Astrocyte (in vitro differentiated cells and primary cell): ENCODE measurements around the gene CALU. TPM values are rescaled to one million over a fixed set of nuclear protein-coding genes. Genes with fewer than 3 reads are reported as not detected.

Source experiments
- DNase-seq: peaks from one replicate; pipeline ENCODE4 v3.0.0-alpha.2; 2010; ENCODE audit warnings: low read depth
- FAIRE-seq: peaks from 2 replicates; lab custom pipeline; 2011; peaks lifted over from hg19 to GRCh38; lab: Jason Lieb, UNC
- H2AFZ ChIP-seq: 2 replicates; pipeline ENCODE4 v1.6.0; 2012; ENCODE audit warnings: low read depth, low read length, inconsistent platforms
- H3K27ac ChIP-seq: 2 replicates; pipeline ENCODE4 v1.5.1; 2011; ENCODE audit warnings: low read depth, low read length, inconsistent platforms
- H3K27me3 ChIP-seq: 2 replicates; pipeline ENCODE4 v1.6.0; 2011; ENCODE audit warnings: low read length, inconsistent platforms; ENCODE audit not compliant: insufficient read depth
- H3K36me3 ChIP-seq: 2 replicates; pipeline ENCODE4 v1.5.1; 2011; ENCODE audit warnings: low read length, inconsistent platforms; ENCODE audit not compliant: insufficient read depth
- H3K4me1 ChIP-seq: 2 replicates; pipeline ENCODE4 v1.5.1; 2011; ENCODE audit warnings: low read length, inconsistent platforms; ENCODE audit not compliant: insufficient read depth
- H3K4me2 ChIP-seq: 2 replicates; pipeline ENCODE4 v1.6.0; 2012; ENCODE audit warnings: low read length, inconsistent platforms
- H3K4me3 ChIP-seq: 2 replicates; pipeline ENCODE4 v1.5.1; 2011; ENCODE audit warnings: low read depth, mild to moderate bottlenecking, low read length, inconsistent platforms; ENCODE audit not compliant: insufficient read depth
- H3K79me2 ChIP-seq: 2 replicates; pipeline ENCODE4 v1.6.0; 2012; ENCODE audit warnings: mild to moderate bottlenecking, low read length, inconsistent platforms; ENCODE audit not compliant: insufficient read depth
- H3K9ac ChIP-seq: 2 replicates; pipeline ENCODE4 v1.6.0; 2012; ENCODE audit warnings: mild to moderate bottlenecking, low read length, inconsistent platforms
- H3K9me3 ChIP-seq: 2 replicates; pipeline ENCODE4 v1.5.1; 2012; ENCODE audit warnings: low read depth, mild to moderate bottlenecking, low read length, inconsistent platforms; ENCODE audit not compliant: insufficient read depth
- H4K20me1 ChIP-seq: 2 replicates; pipeline ENCODE4 v1.6.0; 2012; ENCODE audit warnings: low read length, inconsistent platforms; ENCODE audit not compliant: insufficient read depth
- H3K27ac Mint-ChIP-seq: one replicate; pipeline ENCODE4 v1.8.0; 2021; ENCODE audit warnings: mild to moderate bottlenecking, mixed read lengths; ENCODE audit not compliant: unreplicated experiment
- H3K27me3 Mint-ChIP-seq: one replicate; pipeline ENCODE4 v1.8.0; 2021; ENCODE audit warnings: low read depth, mixed read lengths; ENCODE audit not compliant: unreplicated experiment
- H3K36me3 Mint-ChIP-seq: one replicate; pipeline ENCODE4 v1.8.0; 2021; ENCODE audit warnings: low read depth, mixed read lengths; ENCODE audit not compliant: unreplicated experiment
- H3K4me1 Mint-ChIP-seq: one replicate; pipeline ENCODE4 v1.8.0; 2021; ENCODE audit warnings: low read depth, mixed read lengths; ENCODE audit not compliant: unreplicated experiment
- H3K4me3 Mint-ChIP-seq: one replicate; pipeline ENCODE4 v1.8.0; 2021; ENCODE audit warnings: mild to moderate bottlenecking, moderate library complexity, mixed read lengths; ENCODE audit not compliant: unreplicated experiment
- H3K9me3 Mint-ChIP-seq: one replicate; pipeline ENCODE4 v1.8.0; 2021; ENCODE audit warnings: mild to moderate bottlenecking, mixed read lengths; ENCODE audit not compliant: unreplicated experiment
- EZH2 ChIP-seq: IDR thresholded peaks from 2 replicates; pipeline ENCODE4 v1.6.1; 2012; ENCODE audit warnings: mild to moderate bottlenecking, low read length, inconsistent platforms; ENCODE audit not compliant: insufficient read depth
- total RNA-seq: library from RNA; stranded (reverse); gene quantifications from 2 replicates; pipeline ENCODE4 v1.2.1, GENCODE V29; 2021
- TF ChIP-seq, protein P1 (sequence below): IDR thresholded peaks from 2 replicates; pipeline ENCODE4 v1.5.1; 2011; ENCODE audit warnings: low read depth, mild to moderate bottlenecking, inconsistent platforms, low read length, moderate library complexity; ENCODE audit not compliant: insufficient read depth

The CALU gene
- total RNA-seq, 1 donor from 2014 or later, result 670 TPM

DNA sequence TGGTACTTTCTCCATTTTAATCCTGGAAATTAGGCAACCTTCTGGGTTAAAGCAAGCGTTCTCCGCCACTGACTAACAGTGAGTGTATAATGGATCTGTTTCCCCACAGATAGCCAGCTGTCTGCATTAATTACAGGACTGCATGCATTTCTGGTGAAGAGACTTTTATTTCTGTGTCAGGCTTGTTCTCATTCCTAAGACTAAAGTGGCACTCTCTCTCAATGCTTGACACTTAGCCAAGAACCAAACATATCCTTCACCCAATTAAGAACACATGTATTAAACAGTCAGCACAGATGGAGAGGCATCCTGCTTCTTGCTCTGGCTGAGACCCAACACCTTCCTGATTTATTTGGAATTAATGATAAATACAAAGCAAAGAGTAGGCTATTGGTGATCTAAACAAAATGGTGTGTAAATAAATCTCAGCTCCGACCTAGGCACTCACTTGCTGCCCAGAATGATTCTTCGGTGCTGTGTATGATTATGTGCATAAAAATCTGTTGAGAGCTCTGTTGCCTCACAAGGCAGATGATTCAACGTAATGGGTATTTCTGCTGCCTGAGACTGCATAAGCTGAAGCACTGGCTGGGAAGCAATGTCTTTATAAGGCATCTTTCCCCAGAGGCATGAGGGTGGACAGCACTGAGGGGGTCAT, 16.8 kb downstream of the CALU start:
- peak; percentile 91 for DNase-seq
- H2AFZ ChIP-seq, result no peak overlapping the region
- peaks cover 94% of the 10 kb centered on the region for H3K79me2 ChIP-seq
- TF ChIP-seq, protein P1, sequence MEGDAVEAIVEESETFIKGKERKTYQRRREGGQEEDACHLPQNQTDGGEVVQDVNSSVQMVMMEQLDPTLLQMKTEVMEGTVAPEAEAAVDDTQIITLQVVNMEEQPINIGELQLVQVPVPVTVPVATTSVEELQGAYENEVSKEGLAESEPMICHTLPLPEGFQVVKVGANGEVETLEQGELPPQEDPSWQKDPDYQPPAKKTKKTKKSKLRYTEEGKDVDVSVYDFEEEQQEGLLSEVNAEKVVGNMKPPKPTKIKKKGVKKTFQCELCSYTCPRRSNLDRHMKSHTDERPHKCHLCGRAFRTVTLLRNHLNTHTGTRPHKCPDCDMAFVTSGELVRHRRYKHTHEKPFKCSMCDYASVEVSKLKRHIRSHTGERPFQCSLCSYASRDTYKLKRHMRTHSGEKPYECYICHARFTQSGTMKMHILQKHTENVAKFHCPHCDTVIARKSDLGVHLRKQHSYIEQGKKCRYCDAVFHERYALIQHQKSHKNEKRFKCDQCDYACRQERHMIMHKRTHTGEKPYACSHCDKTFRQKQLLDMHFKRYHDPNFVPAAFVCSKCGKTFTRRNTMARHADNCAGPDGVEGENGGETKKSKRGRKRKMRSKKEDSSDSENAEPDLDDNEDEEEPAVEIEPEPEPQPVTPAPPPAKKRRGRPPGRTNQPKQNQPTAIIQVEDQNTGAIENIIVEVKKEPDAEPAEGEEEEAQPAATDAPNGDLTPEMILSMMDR, result no peak
- no peak for TF ChIP-seq EZH2
- no peak overlapping the region for H3K4me3 Mint-ChIP-seq
- peaks cover 71% of the 10 kb centered on the region for H3K36me3 ChIP-seq
- H3K9me3 ChIP-seq, result no peaks in the 10 kb centered on the region
- H3K4me1 ChIP-seq, result peaks cover 24% of the 10 kb centered on the region
- H3K27me3 Mint-ChIP-seq, result no peaks in the 10 kb centered on the region
- peak overlapping the region; percentile 93 for H3K27ac Mint-ChIP-seq
- peaks cover 24% of the 10 kb centered on the region for H3K4me1 Mint-ChIP-seq
- H3K9me3 Mint-ChIP-seq, result no peaks in the 10 kb centered on the region
- no peaks in the 10 kb centered on the region for H3K27me3 ChIP-seq
- peaks cover 23% of the 10 kb centered on the region for H3K36me3 Mint-ChIP-seq
- H4K20me1 ChIP-seq, result peaks cover 92% of the 10 kb centered on the region
- peak overlapping the region; percentile 62 for H3K9ac ChIP-seq
- H3K4me3 ChIP-seq, result no peak overlapping the region
- peak overlapping the region; percentile 49 for H3K4me2 ChIP-seq
- FAIRE-seq, result peak; percentile 73
- peak overlapping the region; percentile 85 for H3K27ac ChIP-seq

DNA sequence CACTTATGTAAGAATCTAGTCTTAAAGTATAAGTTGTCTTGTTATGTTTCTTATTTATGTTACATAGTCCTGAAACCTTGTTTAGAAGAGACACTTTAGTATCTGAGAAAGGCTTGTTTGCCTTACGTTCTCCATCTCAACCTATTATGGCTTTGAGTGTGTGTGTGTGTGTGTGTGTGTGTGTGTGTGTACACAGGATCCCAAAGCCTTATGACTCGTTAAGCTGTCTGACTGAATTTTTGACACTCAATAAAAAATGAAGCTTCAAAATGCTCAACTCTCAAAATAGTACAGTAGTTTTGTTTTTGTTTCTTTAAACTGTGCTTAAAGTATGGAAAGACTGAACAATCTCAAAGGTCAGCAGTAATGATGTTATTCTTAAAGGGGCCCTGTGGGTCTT, 18.0 kb downstream of the CALU start:
- TF ChIP-seq, protein P1, result no peak
- no peak for TF ChIP-seq EZH2
- peaks cover 93% of the 10 kb centered on the region for H3K79me2 ChIP-seq
- no peaks in the 10 kb centered on the region for H3K9me3 Mint-ChIP-seq
- H3K9ac ChIP-seq, result no peak overlapping the region
- peaks cover 23% of the 10 kb centered on the region for H3K36me3 Mint-ChIP-seq
- H2AFZ ChIP-seq, result no peak overlapping the region
- H3K4me1 ChIP-seq, result peaks cover 24% of the 10 kb centered on the region
- H3K36me3 ChIP-seq, result peaks cover 74% of the 10 kb centered on the region
- H3K9me3 ChIP-seq, result no peaks in the 10 kb centered on the region
- H3K27ac Mint-ChIP-seq, result peak overlapping the region; percentile 41
- no peak overlapping the region for H3K4me3 ChIP-seq
- H3K27me3 ChIP-seq, result no peaks in the 10 kb centered on the region
- no peaks in the 10 kb centered on the region for H3K27me3 Mint-ChIP-seq
- H3K4me1 Mint-ChIP-seq, result peaks cover 24% of the 10 kb centered on the region
- no peak for FAIRE-seq
- H3K4me2 ChIP-seq, result no peak overlapping the region
- no peak for DNase-seq
- H4K20me1 ChIP-seq, result peaks cover 93% of the 10 kb centered on the region
- peak overlapping the region; percentile 2 for H3K4me3 Mint-ChIP-seq
- peak overlapping the region; percentile 85 for H3K27ac ChIP-seq

DNA sequence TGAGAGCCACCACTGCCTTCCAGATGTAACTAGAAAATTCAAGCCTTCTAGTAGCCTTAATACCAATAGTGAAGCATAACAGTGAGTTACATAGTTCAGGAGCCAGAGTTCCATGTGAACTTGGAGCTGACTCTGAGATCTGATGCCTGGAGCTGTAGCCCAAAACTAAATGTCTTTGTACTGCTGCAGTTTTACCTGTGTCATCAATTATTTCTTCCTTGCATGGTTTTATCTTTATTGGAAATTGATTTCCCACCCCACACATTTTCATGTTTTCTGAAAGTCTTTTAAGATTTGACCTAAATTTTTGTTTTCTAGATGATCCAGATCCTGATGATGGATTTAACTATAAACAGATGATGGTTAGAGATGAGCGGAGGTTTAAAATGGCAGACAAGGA, 19.4 kb downstream of the CALU start:
- Histone ChIP-seq H2AFZ (no peak overlapping the region), H3K9ac (no peak overlapping the region), H3K4me2 (no peak overlapping the region), H3K27me3 (no peaks in the 10 kb centered on the region), H3K4me3 (no peak overlapping the region), H4K20me1 (peaks cover 87% of the 10 kb centered on the region), H3K79me2 (peaks cover 90% of the 10 kb centered on the region), H3K36me3 (peaks cover 69% of the 10 kb centered on the region), H3K9me3 (no peaks in the 10 kb centered on the region), H3K4me1 (peaks cover 24% of the 10 kb centered on the region), H3K27ac (no peak overlapping the region)
- DNase-seq, result no peak
- peaks cover 24% of the 10 kb centered on the region for H3K4me1 Mint-ChIP-seq
- no peak overlapping the region for H3K27ac Mint-ChIP-seq
- H3K4me3 Mint-ChIP-seq, result no peak overlapping the region
- no peak for FAIRE-seq
- no peak for TF ChIP-seq EZH2
- TF ChIP-seq, protein P1, result no peak
- peaks cover 19% of the 10 kb centered on the region for H3K36me3 Mint-ChIP-seq
- no peaks in the 10 kb centered on the region for H3K9me3 Mint-ChIP-seq
- H3K27me3 Mint-ChIP-seq, result no peaks in the 10 kb centered on the region
